GM18858 (cell line): Measurements from ENCODE around the gene EXOSC6.
"Not testable (repeated sequence)": the region's sequence is repeated elsewhere in the genome, so short reads cannot be mapped to it uniquely, and the experiment has no call there.

ENCODE experiments used
- ATAC-seq: cut with Tn5 transposase; IDR thresholded peaks from one replicate; pipeline ENCODE4 v1.9.1; 2021; ENCODE audit not compliant: unreplicated experiment

EXOSC6 gene

GRCh38 chr16:70255574-70255973, 3.8 kb upstream of the EXOSC6 start:
- no peak for ATAC-seq

GRCh38 chr16:70254965-70255286, 3.2 kb upstream of the EXOSC6 start:
- ATAC-seq: no peak

DNA sequence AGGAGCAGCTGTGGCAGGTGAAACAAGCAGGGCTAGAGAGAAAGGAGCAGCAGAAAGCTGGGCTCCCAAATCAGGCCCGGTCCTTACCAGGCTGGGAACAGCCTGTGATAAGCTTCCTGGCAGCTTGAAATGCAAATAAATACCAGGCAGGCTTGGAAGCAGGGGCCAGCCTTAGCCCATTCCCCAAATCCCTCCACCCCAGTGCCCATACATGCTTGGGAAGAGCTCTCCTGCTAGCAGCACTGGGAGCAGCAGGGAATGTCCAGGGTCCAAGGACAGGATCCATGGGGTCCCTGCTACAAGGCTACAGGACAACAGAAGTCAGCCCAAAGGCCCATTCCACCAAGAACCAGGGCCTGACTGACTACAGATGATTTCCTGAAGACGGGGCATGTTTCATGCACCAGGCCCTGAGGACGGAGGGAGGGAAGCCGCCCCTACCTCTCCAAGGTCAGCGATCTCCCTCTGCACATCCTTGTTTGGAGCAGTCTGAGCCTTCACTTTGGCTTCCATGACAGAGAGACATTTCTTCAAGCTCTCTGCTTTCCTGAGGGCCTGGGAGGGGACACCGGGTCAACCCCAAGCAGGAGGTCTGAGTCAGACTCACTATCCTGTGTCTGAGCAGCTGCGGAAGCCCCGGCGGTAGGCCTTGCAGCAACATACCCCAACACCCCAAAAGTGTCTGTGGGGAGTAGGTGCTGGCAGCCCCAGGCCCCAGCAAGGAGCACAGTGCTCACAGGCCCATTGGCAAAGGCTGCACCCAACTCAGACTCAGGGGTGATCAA, 2.6 kb upstream of the EXOSC6 start:
- ATAC-seq: no peak

DNA sequence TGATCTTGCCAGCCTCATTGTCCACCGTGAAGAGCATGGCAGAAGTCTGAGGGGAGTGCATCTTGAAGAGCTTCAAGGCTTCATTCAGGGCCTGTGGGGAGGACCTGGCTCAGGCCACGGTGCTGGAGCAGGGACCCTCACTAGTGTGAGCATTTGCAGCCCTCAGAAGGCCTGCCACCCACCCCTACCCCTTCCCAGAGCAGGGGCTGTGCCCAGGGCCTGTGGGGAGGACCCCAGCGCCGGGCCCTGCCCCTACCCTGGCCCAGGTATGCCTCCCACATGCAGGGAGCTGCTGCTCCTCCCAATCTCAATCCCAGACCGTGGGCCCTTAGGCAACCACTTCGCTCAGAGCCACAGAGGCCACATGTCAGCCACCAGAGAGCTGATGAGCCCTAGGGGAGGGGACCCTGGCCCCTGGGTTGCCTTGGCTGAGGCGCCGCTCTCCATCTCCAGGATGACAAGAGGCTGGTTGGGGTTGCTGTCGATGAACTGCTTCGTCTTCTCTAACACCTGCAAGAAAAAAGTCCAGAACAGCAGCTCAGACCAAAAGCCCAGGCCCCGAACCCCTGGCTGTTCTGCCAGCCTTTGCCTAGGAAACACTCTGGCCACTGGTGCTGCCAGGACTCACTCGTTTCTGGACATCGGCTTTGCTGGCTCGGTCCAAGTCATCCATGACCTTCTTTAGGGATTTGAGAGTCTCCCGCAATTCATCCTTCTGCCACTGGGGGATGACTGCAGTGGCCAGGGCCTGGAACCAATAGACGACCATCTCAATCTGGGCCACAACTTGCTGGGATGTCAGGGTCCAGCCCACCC, 1.8 kb upstream of the EXOSC6 start:
- no peak for ATAC-seq

GRCh38 chr16:70252355-70252988, 732 bp upstream of the EXOSC6 start:
- no peak for ATAC-seq

DNA sequence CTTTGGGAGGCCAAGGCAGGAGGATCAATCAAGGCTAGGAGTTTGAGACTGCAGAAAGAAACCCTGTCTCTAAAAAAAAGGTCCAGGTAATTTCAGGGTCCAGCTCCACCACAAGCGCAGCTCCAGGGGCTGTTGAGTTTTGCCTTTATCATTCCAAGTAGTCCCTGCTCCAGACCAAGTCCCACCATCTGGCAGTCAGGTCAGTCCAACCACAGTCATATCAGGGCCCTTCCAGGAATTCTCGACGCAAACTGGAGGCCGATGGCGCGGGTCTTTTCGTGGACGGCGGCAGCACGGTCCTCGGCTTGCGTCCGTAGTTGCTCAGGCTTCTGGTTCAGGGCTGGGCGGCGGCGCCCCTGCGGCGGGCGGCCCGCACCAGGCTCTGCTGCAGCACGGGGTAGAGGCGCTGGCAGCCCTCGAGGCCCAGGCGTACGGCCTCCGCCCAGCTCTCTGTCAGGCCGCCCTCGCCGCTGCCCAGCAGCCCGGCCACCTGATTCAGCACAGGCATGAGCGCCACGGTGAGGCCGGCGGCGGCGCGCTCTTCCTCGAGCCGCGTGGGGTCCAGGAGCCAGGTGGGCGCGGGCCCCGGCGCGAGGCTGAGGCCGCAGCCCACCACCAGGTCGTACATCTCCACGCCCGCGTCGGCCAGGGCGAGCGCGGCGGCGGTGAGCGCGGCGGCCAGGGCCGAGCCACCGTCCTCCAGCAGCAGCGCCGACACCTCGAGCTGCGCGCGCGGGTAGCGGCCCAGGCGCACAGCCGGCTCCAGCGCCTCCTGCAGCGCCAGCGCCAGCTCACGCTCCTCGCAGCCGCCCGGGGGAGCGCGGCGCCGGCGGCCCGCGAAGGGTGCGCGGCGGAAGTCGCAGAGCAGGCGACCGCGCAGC, 752 bp downstream of the EXOSC6 start:
- ATAC-seq: peak; percentile 18

DNA sequence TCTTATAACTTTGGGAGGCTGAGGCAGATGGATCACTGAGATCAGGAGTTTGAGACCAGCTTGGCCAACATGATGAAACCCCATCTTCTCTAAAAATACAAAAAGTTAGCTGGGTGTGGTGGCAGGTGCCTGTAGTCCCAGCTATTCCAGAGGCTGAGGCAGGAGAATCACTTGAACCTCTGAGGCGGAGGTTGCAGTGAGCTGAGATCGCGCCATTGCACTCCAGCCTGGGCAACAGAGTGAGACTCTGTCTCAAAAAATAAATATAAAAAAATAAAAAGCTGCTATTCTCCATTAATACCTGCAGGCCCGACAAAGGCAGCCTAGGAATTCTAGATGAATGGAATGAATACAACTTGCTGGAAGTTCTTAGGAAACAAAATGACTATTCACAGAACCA, 2.0 kb downstream of the EXOSC6 start:
- ATAC-seq: not testable (repeated sequence)

DNA sequence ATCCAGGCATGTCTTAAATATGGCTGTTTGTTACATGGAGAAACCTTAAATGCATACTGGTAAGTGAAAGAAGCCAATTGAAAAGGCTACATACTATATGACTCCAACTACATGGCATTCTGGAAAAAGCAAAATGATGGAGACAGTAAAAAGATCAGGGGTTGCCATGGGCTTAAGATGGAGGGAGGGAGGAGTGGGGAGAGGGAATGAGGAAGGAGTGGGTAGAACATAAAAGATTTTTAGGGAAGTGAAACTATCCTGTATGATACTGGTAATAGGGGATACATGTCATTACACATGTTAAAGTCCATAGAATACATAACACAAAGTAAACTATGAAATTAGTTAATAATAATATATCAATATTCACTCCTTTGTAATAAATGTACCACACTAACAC, 13.0 kb downstream of the EXOSC6 start:
- not testable (repeated sequence) for ATAC-seq

GRCh38 chr16:70231831-70232230, 19.9 kb downstream of the EXOSC6 start:
- ATAC-seq: not testable (repeated sequence)

- not testable (repeated sequence) for ATAC-seq
Observed at GRCh38 chr16:70226024-70226423, 25.7 kb downstream of the EXOSC6 start.

DNA sequence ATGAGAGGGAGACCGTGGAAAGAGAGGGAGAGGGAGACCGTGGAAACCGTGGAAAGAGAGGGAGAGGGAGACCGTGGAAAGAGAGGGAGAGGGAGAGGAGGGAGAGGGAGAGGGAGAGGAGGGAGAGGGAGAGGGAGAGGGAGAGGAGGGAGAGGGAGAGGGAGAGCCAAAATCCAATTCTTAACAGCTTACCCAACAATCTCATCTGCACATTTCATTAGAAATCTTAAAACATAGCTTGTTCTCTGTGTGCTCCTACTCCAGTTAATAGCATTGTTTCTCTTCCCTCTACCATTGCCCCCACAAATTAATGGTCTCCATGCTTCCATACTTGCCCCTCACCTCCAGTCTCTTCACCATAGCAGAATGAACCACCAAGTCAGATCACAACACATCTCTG, 26.3 kb downstream of the EXOSC6 start:
- not testable (repeated sequence) for ATAC-seq

- not testable (repeated sequence) for ATAC-seq
Observed at GRCh38 chr16:70224645-70225044, 27.1 kb downstream of the EXOSC6 start.

- ATAC-seq: not testable (repeated sequence)
Observed at GRCh38 chr16:70223971-70224513, 27.7 kb downstream of the EXOSC6 start.

DNA sequence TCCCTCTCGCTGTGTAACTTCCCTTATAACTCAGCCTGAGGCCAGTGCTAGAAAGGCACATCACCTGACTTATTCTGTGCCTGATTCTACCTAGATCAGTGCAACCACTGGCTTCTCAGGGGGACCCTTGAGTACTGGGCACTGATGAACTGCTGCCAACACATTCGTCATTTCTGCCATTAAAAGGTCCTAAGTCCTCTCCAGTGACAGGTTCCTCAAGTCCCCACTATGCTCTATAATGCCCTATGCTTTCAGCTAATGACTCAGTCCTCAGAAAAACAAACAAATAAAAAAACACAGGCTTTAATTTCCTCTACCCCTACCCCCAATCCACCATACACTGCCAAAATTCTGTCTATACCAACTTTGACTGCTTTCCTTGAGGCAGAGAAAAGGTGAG, 28.5 kb downstream of the EXOSC6 start:
- not testable (repeated sequence) for ATAC-seq

DNA sequence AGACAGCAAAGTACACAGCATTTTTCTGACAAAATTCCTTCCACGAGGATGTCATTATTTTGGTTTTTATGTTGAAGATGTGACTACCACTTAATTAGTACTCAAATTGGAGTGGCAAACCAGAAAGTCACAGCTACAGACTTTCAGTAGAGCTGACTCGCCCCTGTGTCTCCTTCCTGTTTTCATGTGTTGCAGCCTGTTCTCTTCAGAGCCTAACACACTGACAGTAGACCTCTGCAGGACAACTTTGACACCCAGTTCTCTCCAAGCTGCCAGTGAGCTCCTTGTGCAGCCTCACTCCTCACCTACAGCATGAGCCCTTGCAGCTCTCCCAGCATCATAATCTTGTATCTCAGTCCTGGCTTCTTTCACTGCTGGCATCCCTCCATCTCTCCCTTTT, 29.2 kb downstream of the EXOSC6 start:
- ATAC-seq: not testable (repeated sequence)

DNA sequence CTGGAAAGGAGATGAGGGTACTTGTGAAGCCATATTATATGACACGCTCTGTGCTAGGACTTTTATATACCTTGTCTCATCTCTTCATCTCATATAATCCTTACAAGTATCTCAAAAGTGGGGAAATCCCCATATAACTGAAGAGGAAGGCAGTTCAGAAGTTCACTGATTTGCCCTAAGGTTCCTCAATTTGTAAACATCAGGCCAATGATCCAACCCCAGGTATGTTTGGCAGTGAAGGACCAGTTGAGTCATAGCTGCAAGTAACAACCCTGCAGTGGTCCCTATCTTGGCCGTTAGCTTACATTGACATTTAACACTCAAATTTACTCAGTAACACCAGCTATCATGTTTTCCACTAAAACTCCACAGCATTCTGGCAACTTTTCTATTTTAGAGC, 33.2 kb downstream of the EXOSC6 start:
- ATAC-seq: not testable (repeated sequence)

DNA sequence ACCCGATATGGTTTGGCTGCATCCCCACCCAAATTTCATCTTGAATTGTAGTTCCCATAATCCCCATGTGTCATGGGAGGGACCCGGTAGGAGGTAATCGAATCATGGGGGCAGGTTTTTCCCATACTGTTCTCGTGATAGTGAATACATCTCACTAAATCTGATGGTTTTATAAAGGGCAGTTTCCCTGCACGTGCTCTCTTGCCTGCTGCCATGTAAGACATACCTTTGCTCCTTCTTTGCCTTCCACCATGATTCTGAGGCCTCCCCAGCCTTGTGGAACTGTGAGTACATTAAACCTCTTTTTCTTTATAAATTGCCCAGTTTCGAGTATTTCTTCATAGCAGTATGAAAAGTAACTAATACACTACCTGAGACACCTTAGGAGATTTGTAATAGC, 45.4 kb downstream of the EXOSC6 start:
- ATAC-seq: not testable (repeated sequence)

- ATAC-seq: not testable (repeated sequence)
Observed at GRCh38 chr16:70204668-70205405, 46.9 kb downstream of the EXOSC6 start.

GRCh38 chr16:70204010-70204409, 47.7 kb downstream of the EXOSC6 start:
- not testable (repeated sequence) for ATAC-seq

DNA sequence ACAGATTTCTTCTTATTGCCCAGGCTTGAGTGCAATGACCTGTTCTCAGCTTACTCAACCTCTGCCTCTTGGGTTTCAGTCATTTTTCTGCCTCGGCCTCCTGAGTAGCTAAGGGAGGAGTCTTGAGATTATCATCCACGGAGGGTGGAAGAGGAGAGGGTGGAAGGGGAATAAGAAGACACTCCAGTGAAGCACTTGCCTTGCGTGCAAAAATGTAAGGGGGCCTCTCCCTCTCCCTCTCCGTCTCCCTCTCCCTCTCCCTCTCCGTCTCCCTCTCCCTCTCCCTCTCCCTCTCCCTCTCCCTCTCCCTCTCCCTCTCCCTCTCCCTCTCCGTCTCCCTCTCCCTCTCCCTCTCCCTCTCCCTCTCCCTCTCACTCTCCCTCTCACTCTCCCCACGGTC, 48.2 kb downstream of the EXOSC6 start:
- not testable (repeated sequence) for ATAC-seq
